Neural progenitor cell (in vitro differentiated cells): Measurements from ENCODE around the gene DOCK3. TPM values are rescaled to one million over a fixed set of nuclear protein-coding genes. Genes with fewer than 3 reads are reported as not detected.

Source experiments
- DNase-seq: peaks from one replicate; pipeline ENCODE4 v3.0.0-alpha.2; 2016; ENCODE audit warnings: low spot score
- H2AFZ ChIP-seq: fragments of 200-600 bp; sonication (generic); replicated peaks from 2 replicates; pipeline ENCODE4 v1.6.1; 2016; ENCODE audit warnings: antibody characterized with exemption
- H3F3A ChIP-seq: fragments of 200-600 bp; sonication (generic); 2 replicates; pipeline ENCODE4 v1.6.1; 2016; ENCODE audit warnings: antibody characterized with exemption, low read depth
- H3K27ac ChIP-seq: fragments of 200-600 bp; sonication (generic); 2 replicates; pipeline ENCODE4 v1.5.1; 2016; ENCODE audit warnings: mild to moderate bottlenecking
- H3K27me3 ChIP-seq: fragments of 200-600 bp; sonication (generic); 2 replicates; pipeline ENCODE4 v1.6.1; 2016; ENCODE audit warnings: mild to moderate bottlenecking, moderate library complexity
- H3K36me3 ChIP-seq: fragments of 200-600 bp; sonication (generic); 2 replicates; pipeline ENCODE4 v1.5.1; 2016
- H3K4me1 ChIP-seq: fragments of 200-600 bp; sonication (generic); 2 replicates; pipeline ENCODE4 v1.6.1; 2016; ENCODE audit warnings: mixed run types
- H3K4me2 ChIP-seq: fragments of 200-600 bp; sonication (generic); 2 replicates; pipeline ENCODE4 v1.6.1; 2016
- H3K4me3 ChIP-seq: fragments of 200-600 bp; sonication (generic); 2 replicates; pipeline ENCODE4 v1.5.1; 2016
- H3K79me2 ChIP-seq: fragments of 200-600 bp; sonication (generic); 2 replicates; pipeline ENCODE4 v1.6.1; 2016; ENCODE audit warnings: low read depth
- H3K9ac ChIP-seq: fragments of 200-600 bp; sonication (generic); 2 replicates; pipeline ENCODE4 v1.6.1; 2016
- H3K9me3 ChIP-seq: fragments of 200-600 bp; sonication (generic); 2 replicates; pipeline ENCODE4 v1.5.1; 2016; ENCODE audit warnings: low read depth
- H4K20me1 ChIP-seq: fragments of 200-600 bp; sonication (generic); 2 replicates; pipeline ENCODE4 v1.6.1; 2016; ENCODE audit warnings: low read depth
- H3K27ac Mint-ChIP-seq: 3 replicates; pipeline ENCODE4 v1.8.0; 2021; ENCODE audit warnings: mixed read lengths
- H3K27me3 Mint-ChIP-seq: 2 replicates; pipeline ENCODE4 v1.8.0; 2022; ENCODE audit warnings: low read depth, mild to moderate bottlenecking, inconsistent platforms, moderate library complexity, mixed read lengths; ENCODE audit not compliant: insufficient read depth
- H3K36me3 Mint-ChIP-seq: 3 replicates; pipeline ENCODE4 v1.8.0; 2021; ENCODE audit warnings: mixed read lengths
- H3K4me1 Mint-ChIP-seq: 3 replicates; pipeline ENCODE4 v1.8.0; 2021; ENCODE audit warnings: mixed read lengths
- H3K4me3 Mint-ChIP-seq: 3 replicates; pipeline ENCODE4 v1.8.0; 2021; ENCODE audit warnings: mild to moderate bottlenecking, moderate library complexity, mixed read lengths
- H3K9me3 Mint-ChIP-seq: 3 replicates; pipeline ENCODE4 v1.8.0; 2020; ENCODE audit warnings: mixed read lengths
- EZH2 ChIP-seq: fragments of 200-600 bp; sonication (generic); IDR thresholded peaks from 2 replicates; pipeline ENCODE4 v1.6.1; 2017; ENCODE audit warnings: antibody characterized with exemption, mild to moderate bottlenecking, moderate library complexity
- EZH2phosphoT487 ChIP-seq: fragments of 200-600 bp; sonication (generic); IDR thresholded peaks from 2 replicates; pipeline ENCODE4 v1.6.1; 2017; ENCODE audit warnings: antibody characterized with exemption
- total RNA-seq: library from RNA; depleted of rRNA; stranded (reverse); fragments of >200 nt; gene quantifications from 2 replicates; pipeline ENCODE4 v1.2.3, GENCODE V29; 2015; ENCODE audit warnings: low replicate concordance
- TF ChIP-seq, protein P1 (sequence below): fragments of 200-600 bp; sonication (generic); IDR thresholded peaks from 2 replicates; pipeline ENCODE4 v1.5.1; 2017; ENCODE audit warnings: antibody characterized with exemption, mild to moderate bottlenecking

The DOCK3 gene
- total RNA-seq, 1 donor from 2014 or later: 10.7 TPM

- no peak overlapping the region for H3K4me3 Mint-ChIP-seq
- no peak for DNase-seq
- H3K9me3 Mint-ChIP-seq: no peaks in the 10 kb centered on the region
Measured at GRCh38 chr3:51224283-51224682, 549.6 kb downstream of the DOCK3 start.

GRCh38 chr3:51224843-51225242 lies 550.1 kb downstream of the DOCK3 start:
- no peaks in the 10 kb centered on the region for H3K9me3 ChIP-seq
- H3K4me3 Mint-ChIP-seq: no peak overlapping the region
- no peak overlapping the region for H3K27ac ChIP-seq
- H3F3A ChIP-seq: no peaks in the 10 kb centered on the region
- H3K9ac ChIP-seq: no peak overlapping the region
- no peaks in the 10 kb centered on the region for H3K79me2 ChIP-seq
- H3K4me1 Mint-ChIP-seq: no peaks in the 10 kb centered on the region
- no peak overlapping the region for H3K4me2 ChIP-seq
- H3K27me3 ChIP-seq: no peaks in the 10 kb centered on the region
- H3K4me3 ChIP-seq: no peak overlapping the region
- no peak for TF ChIP-seq EZH2
- TF ChIP-seq, protein P1, sequence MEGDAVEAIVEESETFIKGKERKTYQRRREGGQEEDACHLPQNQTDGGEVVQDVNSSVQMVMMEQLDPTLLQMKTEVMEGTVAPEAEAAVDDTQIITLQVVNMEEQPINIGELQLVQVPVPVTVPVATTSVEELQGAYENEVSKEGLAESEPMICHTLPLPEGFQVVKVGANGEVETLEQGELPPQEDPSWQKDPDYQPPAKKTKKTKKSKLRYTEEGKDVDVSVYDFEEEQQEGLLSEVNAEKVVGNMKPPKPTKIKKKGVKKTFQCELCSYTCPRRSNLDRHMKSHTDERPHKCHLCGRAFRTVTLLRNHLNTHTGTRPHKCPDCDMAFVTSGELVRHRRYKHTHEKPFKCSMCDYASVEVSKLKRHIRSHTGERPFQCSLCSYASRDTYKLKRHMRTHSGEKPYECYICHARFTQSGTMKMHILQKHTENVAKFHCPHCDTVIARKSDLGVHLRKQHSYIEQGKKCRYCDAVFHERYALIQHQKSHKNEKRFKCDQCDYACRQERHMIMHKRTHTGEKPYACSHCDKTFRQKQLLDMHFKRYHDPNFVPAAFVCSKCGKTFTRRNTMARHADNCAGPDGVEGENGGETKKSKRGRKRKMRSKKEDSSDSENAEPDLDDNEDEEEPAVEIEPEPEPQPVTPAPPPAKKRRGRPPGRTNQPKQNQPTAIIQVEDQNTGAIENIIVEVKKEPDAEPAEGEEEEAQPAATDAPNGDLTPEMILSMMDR: no peak
- no peak for TF ChIP-seq EZH2phosphoT487
- no peaks in the 10 kb centered on the region for H3K9me3 Mint-ChIP-seq
- no peaks in the 10 kb centered on the region for H3K36me3 ChIP-seq
- H2AFZ ChIP-seq: no peak overlapping the region
- no peaks in the 10 kb centered on the region for H3K27me3 Mint-ChIP-seq
- H4K20me1 ChIP-seq: no peaks in the 10 kb centered on the region
- H3K36me3 Mint-ChIP-seq: peaks cover 6% of the 10 kb centered on the region
- H3K27ac Mint-ChIP-seq: no peak overlapping the region
- no peak for DNase-seq
- H3K4me1 ChIP-seq: no peaks in the 10 kb centered on the region

More at GRCh38 chr3:51224283-51224682, 549.6 kb downstream of the DOCK3 start:
- Histone ChIP-seq H3K79me2 (no peaks in the 10 kb centered on the region), H3K27ac (no peak overlapping the region), H2AFZ (no peak overlapping the region), H3K4me3 (no peak overlapping the region), H3K27me3 (no peaks in the 10 kb centered on the region), H3K9me3 (no peaks in the 10 kb centered on the region), H4K20me1 (no peaks in the 10 kb centered on the region), H3F3A (no peaks in the 10 kb centered on the region), H3K36me3 (no peaks in the 10 kb centered on the region), H3K9ac (no peak overlapping the region), H3K4me1 (no peaks in the 10 kb centered on the region), H3K4me2 (no peak overlapping the region)
- H3K27ac Mint-ChIP-seq: no peak overlapping the region
- H3K27me3 Mint-ChIP-seq: no peaks in the 10 kb centered on the region
- TF ChIP-seq, protein P1: no peak
- no peak for TF ChIP-seq EZH2
- TF ChIP-seq EZH2phosphoT487: no peak
- no peaks in the 10 kb centered on the region for H3K4me1 Mint-ChIP-seq
- H3K36me3 Mint-ChIP-seq: peaks cover 5% of the 10 kb centered on the region

- Mint-ChIP-seq H3K9me3 (peaks cover 6% of the 10 kb centered on the region), H3K27me3 (no peaks in the 10 kb centered on the region), H3K36me3 (peaks cover 19% of the 10 kb centered on the region), H3K4me3 (no peak overlapping the region), H3K4me1 (no peaks in the 10 kb centered on the region), H3K27ac (no peak overlapping the region)
- Histone ChIP-seq H3K79me2 (no peaks in the 10 kb centered on the region), H3F3A (no peaks in the 10 kb centered on the region), H3K4me1 (no peaks in the 10 kb centered on the region), H3K9ac (no peak overlapping the region), H3K9me3 (peaks cover 3% of the 10 kb centered on the region), H3K36me3 (peaks cover 17% of the 10 kb centered on the region), H4K20me1 (no peaks in the 10 kb centered on the region), H3K27me3 (no peaks in the 10 kb centered on the region), H3K27ac (no peak overlapping the region), H3K4me2 (no peak overlapping the region), H3K4me3 (no peak overlapping the region), H2AFZ (no peak overlapping the region)
- DNase-seq: no peak
- TF ChIP-seq EZH2 (no peak), EZH2phosphoT487 (no peak)
- TF ChIP-seq, protein P1: no peak
Measured at GRCh38 chr3:51242939-51243338, 568.2 kb downstream of the DOCK3 start.
